OCI-M2 (cell line): ENCODE data around the gene MRPL2.

Experiments used
- DNase-seq: peaks from one replicate; lab custom pipeline; 2025; ENCODE audit not compliant: unreplicated experiment; lab: John Stamatoyannopoulos, UW

Gene MRPL2

DNA sequence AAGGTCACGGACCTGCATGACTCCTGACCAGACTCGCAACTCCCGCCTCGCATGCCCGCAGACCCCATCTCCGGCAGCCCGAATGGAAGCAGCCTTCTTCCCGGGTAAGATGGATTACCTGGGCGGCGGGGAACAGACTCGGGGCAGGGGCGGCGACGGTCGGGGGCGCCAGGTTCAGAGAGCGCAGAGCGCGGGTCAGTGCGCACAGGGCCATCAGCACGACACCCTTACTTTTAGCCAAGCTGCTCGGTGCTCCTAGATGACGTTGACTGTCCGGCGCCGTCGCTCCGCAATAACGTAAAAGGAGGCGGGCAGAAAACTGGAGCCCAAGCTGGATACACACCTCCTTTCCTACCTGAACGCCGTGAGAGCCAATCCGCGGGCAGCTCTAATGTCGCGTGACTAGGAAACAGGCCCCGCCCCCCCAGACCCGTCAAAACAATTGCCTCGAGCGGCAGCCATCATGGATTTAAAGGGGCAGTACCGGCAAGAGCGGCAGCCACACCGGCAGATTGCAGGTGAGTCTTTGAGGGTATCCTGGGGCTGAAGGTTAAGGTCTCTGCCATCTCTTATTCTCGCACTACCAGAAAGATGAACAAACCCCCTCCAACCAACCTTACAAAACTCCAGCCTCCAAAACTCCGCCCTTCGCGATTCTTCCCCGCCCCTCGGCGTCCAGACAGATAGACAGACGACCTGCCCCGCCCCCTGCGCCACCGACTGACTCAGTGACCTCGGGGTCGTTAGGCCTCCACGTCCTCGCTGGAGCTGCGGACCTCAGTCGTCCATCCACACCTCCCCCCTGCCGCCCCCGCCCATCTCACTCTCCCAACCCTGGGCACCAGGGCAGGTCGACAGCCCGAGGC is at the start of gene MRPL2, which contains the start of gene KLC4:
Gene MRPL2, minus strand, starts transcription at position 267 of the 866 bp plus-strand sequence. Its CDS starts 53 bp downstream, at position 214.
Gene KLC4, plus strand, starts transcription at position 464 of the 866 bp plus-strand sequence. CDS start 1,705 bp downstream, outside the sequence.
- DNase-seq, result peak; percentile 92

DNA sequence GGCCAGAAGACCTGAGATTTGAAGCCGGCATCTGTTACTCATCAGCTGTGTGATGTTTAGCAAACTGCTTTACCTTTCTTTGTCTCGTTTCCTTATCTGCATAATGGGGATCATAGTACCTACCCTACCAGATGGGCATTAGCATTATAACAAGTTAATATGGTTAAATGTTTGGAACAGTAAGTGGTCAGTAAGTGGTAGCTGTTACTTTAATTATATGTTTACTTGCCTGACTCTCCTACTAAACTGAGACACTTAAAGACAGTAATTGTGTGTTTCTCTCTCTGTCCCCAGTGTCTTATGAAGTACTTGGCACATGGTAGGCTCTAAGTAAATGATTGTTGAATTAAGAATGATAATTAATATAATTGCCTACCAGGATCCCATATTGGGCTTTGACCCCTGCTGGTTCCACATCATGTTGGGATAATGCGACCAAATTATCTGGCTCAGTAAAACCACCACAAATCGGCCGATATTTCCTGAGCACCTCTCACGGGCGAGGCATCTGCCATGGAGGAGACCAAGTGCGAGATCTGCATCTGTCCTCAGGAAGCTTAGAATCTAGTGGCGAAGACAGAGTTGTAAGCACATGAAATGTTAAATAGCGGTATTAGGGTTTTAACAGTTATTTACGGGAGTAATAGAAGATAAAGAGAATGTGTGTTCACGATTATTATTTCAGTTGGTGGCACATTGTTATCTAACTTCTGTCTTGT is 48.3 kb upstream of the MRPL2 start:
- DNase-seq, result no peak

DNA sequence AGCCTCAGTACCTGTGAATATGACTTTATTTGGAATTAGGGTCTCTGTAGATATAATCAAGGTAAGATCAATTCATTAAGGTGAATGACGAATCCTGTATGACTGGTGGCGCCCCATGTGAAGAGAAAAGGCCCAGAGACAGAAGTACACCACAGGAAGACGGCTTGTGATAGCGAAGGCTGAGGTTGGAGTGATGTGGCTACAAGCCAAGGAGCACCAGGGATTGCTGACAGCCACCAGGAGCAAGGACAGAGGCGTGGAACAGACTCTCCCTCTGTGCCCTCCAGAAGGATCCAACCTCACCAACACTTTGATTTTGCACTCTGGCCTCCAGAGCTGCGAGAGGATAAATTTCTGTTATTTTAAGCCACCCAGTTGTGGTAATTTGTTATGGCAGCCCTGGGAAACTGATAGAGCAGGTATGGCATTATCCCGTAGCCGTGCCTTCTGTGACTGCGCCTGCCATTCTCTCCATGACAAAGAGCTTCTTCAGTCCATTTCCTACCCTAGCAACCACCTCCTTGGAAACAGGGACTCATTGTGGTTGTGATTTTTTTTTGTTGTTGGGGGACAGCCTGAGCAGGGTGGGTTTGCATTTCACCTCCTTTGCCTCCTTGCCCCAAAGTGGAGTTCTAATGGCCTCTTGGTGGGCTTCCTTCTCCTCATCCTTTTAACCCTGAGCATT is 46.4 kb upstream of the MRPL2 start:
- no peak for DNase-seq

DNA sequence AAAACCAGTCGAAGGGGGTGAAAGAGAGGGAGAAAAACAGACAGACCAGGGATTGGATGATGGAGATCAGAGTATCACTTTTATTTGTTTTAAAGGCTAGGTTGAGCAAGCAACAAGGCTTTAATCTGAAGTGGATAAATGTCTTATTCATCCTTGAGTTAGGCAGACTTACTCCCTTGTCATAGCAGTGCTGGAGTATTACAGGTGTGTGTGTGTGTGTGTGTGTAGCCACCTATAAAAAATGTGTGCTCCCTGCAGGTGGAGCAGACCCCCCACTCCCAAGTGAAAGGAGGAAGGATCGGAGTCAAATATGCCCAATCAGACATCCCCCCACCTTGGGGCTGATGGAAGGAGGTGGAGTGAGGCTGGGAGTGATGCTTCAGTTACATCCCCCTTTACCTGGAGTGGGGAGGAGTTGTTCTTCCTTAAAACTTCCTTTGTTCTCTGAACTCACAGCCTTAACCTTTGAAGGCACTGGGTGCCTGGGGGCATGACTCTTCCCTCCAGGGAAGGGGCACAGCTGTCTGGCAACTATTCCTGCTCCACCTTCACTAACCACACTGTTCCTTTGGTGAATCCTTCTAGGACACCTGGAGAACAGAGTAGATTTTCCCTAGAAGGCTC is 44.1 kb upstream of the MRPL2 start:
- no peak for DNase-seq

DNA sequence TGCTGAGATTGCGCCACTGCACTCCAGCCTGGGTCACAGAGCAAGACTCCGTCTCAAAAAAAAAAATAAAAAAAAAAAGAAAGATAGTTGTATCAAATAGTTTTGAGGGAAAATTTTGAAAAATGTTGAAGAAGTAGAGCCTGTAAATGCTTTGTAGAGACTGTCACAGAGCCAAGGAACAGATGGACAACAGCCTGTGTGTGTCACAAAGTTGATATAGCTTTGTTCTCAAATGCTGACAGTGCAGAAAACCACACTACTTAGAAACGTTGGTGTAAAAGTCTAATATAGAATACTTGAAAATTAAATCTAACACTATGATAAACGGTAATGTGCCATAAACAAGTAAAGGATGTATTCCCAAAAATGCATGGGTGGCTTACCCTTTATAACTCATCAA is 42.3 kb upstream of the MRPL2 start:
- DNase-seq, result no peak

DNA sequence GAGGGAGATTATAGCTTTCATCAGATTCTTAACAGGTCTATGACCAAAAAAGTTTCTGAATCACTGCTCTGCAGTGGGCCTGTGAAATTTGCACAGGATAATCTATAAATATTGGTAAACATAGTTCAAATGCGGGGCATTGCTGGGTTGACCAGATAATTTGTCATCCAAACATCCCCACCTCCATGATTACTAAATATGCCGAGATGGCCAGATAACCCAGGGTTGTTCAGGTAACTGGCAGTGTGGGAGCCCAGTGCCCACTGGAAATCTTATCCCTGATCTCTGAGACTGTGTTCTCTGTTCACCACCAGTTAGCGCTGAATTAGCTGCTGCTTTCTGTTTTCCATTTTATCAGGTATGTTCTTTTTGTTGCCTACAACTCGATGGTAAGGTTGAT is 38.3 kb upstream of the MRPL2 start:
- DNase-seq, result no peak

DNA sequence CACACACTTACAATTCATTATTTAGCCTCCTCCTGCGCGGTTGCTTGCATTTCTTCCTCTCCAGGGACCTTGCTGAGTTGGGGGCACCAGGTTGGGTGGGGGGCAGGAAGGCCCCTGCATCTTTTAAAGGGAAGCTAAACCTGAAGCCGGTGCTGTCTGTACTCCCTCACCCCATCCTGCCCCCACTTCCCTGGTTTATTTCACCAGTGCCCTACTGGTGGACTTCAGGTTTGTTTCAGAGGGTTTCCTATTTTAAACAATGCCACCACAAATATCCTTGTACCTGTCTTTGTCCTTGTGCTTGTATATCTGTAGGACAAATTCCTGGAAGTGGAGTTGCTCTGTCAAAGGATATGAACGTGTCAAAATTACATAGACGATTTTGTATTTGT is 37.9 kb upstream of the MRPL2 start:
- DNase-seq, result no peak

DNA sequence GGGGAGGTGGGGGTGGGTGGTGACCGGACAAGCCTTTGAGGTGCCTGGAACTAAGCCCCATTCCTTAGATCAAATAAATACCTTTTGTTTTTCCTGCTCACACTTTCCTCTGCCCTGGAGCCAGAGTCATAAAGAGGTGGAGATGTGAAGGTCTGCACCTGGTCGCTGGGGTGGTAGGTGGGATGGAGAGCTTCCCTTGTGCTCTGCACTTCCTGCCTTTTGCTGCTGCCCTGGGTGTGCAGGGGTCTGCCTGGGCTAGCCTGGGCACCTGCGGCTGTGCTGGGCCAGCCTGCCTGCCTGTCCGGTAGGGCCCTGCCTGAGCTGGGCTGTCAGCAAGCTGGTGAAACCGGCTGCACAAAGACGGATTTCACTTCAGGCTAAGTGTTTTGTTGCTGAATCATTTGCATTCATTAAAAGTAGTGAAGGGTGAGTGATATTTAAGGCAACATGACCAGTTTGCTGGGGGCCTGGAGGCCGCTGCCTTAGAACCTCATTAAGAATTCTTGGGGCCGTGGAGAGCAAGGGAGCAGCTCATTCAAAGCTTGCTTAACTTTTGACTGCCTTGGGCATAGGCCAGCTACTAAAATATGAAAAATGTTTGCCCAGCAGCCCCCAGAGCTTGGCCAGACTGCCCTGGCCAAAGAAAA is 37.3 kb upstream of the MRPL2 start:
- no peak for DNase-seq

DNA sequence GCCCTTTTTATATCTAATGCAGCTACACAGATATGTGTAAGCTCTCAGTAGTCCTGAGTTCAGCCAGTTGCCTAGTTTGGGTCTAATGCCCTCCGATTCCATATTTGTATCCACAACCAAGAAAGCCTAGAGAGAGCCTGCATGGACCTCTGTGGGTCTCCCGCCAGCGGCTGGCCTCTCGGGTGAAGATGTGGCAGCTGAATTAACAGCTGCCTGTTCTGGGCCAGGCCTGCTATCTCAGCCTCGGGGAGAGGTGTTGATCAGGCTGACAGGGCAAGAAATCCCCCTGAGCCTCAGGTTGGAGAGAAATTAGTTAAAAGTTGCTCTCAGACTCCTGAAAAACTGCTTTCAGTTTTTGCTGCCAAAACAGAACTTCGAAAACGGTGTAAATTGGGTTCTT is 36.7 kb upstream of the MRPL2 start:
- DNase-seq, result no peak

DNA sequence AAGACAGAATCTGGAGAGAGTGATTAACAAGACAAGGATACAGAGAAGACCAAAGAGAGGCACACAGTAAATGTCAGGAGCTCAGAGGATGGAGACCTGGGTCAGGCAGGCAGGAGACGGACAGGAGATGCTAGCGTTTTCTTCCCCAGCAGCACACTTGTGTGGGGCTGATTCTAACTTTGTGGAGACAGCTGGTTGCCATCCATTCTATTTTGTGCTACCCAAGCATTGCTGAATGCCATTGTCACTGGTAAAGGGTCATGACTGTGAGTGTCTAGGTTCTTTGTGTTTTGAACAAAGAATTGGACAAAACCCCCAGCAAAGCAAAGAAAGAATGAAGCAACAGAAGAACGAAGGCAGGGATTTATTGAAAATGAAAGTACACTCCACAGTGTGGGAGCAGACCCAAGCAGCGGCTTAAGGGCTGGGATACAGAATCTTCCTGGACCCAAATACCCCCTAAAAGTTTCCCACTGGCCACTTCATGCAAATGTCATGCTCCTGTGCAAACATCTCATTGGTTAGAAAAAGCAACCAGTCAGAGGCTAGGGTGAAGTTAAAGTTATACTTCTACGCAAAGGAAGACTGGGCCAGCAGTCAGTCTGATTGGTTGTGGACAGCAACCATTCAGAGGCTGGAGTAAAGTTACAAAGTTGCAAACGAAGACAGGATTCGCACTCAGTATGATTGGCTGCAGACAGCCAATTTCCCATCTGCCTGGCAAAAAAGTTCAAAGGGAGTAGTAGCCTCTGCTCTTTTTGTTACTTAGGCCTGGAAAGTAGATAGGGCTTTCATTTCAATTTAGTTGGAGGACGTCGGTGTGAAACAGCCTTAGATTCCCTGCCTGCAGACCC is 34.4 kb upstream of the MRPL2 start:
- DNase-seq, result no peak

DNA sequence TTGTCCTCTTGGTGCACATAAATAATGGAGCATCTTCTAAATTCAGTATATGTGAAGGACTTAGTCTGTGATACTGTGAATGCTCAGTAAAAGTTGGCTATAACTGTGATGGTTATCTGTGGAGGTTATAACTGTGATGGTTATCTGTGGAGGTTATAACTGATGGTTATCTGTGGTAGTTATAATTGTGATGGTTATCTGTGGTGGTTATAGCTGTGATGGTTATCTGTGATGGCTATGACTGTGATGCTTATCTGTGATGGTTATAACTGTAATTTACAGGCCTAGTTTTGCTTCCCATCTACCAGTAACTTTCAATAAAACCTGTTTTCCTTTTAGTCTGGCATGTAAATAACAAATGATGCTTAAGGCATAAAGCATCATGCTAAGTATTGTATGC is 33.4 kb upstream of the MRPL2 start:
- no peak for DNase-seq

DNA sequence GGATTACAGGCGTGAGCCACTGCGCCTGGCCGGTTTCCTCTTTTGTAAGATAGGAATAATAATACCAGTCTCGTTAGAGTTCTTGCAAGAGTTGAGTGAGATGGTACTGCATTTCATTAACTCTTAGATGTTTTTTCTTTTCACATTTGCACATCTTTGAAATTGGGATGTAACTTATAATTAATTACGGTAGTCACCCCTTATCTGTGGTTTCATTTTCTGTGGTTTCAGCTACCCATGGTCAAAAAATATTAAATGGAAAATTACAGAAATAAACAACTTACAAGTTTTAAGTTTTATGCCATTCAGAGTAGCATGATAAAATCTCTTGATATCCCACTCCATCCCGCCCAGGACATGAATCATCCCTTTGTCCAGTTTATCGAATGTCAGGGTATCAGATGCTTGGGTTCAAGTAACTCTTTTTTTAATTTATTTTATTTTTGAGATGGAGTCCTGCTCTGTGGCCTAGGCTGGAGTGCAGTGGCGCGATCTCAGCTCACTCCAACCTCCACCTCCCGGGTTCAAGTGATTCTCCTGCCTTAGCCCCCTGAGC is 32.3 kb upstream of the MRPL2 start:
- DNase-seq, result no peak

DNA sequence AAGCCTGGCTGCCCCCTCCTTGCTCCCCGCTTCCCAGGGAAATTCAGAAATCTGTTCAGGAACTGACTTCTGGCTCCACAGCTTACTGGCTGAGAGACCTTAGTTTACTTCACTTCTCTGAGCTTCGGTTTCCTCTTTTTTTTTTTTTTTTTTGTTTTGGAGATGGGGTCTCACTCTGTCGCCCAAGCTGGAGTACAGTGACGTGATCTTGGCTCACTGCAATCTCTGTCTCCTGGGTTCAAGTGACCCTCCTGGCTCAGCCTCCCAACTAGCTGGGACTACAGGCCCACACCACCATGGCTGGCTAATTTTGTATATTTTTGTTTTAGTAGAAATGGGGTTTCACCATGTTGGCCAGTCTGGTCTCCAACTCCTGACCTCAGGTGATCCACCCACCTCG is 31.8 kb upstream of the MRPL2 start:
- DNase-seq, result no peak

DNA sequence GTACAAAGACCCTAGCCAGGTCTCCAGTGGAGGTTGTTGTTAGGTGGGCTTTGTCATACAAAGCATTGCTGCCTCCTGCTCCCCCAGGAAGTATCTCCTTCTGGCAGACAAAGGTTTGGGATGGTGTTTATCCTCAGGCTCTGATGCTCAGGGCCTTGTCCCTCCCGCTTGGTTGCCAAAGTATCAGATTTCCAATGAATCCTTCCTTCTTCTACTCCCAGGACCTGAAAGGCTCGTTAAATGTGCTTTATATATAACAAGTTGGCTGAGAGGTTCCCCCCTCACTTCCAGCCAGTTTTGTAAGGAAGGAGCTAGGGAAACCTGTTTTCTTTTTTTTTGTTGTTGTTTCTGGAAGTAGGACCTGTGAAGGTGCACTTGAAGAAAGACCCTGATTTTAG is 31.3 kb upstream of the MRPL2 start:
- DNase-seq, result no peak

DNA sequence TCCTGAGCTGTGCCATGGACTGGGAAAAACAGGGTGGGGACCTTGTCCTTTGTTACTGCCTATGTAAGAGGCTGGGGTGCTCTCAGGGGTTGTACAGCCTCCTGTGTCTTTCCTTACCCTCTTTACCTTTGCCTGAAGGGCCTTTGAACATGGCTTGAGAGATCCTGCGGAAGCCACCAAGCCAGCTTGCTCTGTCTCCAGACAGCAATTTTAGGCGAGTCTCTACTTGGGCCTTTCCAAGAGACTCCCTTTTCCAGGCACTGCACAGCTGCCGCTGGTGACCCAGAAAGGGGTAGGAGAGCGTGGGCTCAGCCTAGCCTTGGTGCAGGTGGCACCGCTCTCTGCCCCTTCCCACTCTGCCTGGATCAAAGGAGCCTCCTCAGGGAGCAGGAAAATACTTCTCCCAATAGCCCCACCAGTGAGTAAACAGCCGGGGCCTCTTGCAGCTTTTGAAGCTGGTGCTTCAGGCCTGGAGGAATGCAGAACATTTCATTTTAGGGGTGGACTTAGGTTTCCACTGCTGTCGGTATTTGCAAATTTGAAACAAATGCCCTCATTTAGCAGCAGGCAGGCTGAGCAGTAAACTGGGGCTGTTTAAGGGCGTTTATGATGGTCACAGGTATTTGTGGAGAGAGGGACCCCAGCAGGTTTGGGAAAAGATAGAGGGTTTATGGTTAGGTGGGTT is 30.8 kb upstream of the MRPL2 start:
- no peak for DNase-seq

DNA sequence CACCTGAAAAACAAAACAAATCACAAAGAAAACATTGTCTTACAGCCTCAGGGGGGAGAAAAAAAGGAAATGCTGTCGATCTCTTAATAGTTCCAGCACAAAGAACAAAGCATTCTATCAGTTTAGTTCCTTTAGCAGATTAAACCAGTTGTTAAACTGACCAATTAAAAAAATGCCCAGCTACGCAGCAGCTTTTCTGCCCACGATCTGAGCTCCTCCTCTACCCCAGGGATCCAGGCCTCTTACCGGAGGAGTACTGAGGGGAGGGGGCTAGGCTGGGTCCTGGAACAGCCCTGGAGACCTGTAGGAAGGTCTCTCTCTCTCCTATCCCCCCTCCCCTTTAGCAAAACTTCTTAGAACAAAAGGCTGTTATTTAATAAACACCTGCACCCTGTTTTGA is 30.2 kb upstream of the MRPL2 start:
- DNase-seq, result no peak

DNA sequence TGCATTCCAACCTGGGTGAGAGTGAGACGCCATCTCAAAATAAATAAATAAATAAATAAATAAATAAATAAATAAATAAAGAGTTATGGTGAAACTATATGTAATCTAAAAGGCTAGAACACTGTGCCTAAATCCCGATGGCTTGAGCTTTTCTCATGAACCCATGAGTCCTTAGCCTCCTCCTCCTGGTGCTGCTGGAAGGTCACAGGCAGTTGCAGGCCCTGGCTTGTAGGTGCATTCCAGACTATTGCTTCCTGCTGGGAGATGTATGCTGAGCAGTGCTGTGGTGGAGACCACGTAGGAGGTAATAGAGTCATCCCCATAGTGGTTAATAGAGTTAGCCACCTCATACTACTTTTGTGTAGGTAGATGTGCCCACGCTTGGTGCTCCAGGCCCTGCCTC is 29.4 kb upstream of the MRPL2 start:
- no peak for DNase-seq

DNA sequence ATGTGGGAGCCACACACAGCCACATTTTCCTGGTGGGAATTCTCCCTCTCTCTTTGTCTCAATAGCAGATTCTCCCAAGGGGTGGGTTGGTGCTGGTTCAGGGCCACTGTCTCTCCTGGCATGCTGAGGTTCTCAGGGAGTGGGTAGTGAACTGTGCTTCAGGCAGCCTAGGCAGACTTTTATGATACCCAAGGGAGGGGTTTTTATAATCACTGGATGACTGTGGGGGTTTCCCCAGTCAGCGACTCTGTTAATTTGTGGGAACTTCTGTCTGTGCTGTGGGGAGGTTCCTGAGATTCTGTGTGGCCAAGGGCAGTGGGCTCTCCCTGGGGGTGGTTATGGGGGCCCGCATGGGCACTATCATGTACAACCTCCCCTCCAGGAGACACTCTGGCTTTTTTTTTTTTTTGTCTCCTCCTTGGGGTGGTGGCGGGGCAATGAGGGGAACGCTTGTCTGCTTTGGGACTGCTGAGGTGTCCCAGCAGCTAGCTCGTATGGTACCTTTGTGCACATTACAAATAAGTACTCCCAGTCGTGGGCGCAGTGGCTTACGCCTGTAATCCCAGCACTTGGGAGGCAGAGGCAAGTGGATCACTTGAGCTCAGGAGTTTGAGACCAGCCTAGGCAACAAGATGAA is 26.9 kb upstream of the MRPL2 start:
- DNase-seq, result no peak
